ENCODE measurements around the gene KRTAP5-6. TPM values are rescaled to one million over a fixed set of nuclear protein-coding genes. Genes with fewer than 3 reads are reported as not detected.

Gene KRTAP5-6
- total RNA-seq, 1 donor from 2014 or later, result not detected

DNA sequence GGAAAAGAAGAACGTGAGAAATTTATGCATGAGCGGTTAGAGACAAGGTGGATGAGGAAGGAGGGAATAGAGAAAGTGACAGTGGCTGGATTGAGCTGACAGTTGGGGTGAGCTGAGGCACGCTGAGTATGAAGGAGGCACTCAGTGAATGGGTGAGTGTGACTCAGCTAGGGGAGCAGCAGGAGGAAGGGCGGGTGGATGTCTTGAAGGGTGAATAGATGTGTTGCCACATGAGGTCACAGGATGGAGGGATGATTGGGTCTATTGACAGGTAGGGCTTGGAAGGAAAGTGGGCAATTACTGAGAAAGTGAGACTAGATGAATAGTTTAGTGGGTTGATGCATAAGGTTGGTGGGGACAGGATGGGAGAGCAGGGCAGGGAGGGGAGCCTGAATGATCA lies 45.4 kb downstream of the KRTAP5-6 start:
- Mint-ChIP-seq H3K9me3 (ENCODE audit: unreplicated experiment) (peaks cover 12% of the 10 kb centered on the region), H3K27ac (ENCODE audit: unreplicated experiment) (no peak overlapping the region), H3K36me3 (ENCODE audit: unreplicated experiment) (peaks cover 12% of the 10 kb centered on the region), H3K4me1 (ENCODE audit: unreplicated experiment) (peaks cover 7% of the 10 kb centered on the region), H3K27me3 (ENCODE audit: unreplicated experiment) (peaks cover 16% of the 10 kb centered on the region), H3K4me3 (ENCODE audit: unreplicated experiment) (no peak overlapping the region)
- TF ChIP-seq, protein P1, sequence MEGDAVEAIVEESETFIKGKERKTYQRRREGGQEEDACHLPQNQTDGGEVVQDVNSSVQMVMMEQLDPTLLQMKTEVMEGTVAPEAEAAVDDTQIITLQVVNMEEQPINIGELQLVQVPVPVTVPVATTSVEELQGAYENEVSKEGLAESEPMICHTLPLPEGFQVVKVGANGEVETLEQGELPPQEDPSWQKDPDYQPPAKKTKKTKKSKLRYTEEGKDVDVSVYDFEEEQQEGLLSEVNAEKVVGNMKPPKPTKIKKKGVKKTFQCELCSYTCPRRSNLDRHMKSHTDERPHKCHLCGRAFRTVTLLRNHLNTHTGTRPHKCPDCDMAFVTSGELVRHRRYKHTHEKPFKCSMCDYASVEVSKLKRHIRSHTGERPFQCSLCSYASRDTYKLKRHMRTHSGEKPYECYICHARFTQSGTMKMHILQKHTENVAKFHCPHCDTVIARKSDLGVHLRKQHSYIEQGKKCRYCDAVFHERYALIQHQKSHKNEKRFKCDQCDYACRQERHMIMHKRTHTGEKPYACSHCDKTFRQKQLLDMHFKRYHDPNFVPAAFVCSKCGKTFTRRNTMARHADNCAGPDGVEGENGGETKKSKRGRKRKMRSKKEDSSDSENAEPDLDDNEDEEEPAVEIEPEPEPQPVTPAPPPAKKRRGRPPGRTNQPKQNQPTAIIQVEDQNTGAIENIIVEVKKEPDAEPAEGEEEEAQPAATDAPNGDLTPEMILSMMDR (IDR thresholded peaks at IDR 0.05), result no peak
- DNase-seq (ENCODE audit: extremely low spot score, unreplicated experiment), result no peak

DNA sequence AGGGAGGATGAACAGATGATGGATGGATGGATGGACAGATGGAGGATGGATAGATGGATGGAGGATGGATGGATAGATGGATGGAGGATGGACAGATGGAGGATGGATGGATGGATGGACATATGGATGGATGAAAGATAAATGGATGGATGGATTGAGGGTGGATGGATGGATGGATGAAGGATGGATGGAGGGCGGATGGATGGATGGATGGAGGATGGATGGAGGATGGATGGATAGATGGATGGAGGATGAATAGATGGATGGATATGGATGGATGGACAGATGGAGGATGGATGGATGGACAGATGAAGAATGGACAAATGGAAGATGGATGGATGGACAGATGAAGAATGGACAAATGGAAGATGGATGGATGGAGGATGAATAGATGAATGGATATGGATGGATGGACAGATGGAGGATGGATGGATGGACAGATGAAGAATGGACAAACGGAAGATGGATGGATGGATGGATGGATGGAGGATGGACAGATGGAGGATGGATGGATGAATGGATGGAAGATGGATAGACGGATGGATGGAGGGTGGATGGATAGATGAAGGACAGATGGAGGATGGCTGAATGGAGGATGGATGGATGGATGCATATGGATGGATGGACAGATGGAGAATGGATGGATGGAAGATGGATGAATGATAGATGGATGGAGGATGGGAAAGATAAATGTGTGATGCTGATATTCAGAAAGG lies 46.0 kb downstream of the KRTAP5-6 start:
- no peak overlapping the region for H3K27ac Mint-ChIP-seq (ENCODE audit: unreplicated experiment)
- no peak overlapping the region for H3K4me3 Mint-ChIP-seq (ENCODE audit: unreplicated experiment)
- peaks cover 16% of the 10 kb centered on the region for H3K36me3 Mint-ChIP-seq (ENCODE audit: unreplicated experiment)
- peaks cover 10% of the 10 kb centered on the region for H3K4me1 Mint-ChIP-seq (ENCODE audit: unreplicated experiment)
- no peak for DNase-seq (ENCODE audit: extremely low spot score, unreplicated experiment)
- peaks cover 14% of the 10 kb centered on the region for H3K27me3 Mint-ChIP-seq (ENCODE audit: unreplicated experiment)
- peaks cover 5% of the 10 kb centered on the region for H3K9me3 Mint-ChIP-seq (ENCODE audit: unreplicated experiment)
- TF ChIP-seq, protein P1 (IDR thresholded peaks at IDR 0.05), result no peak

DNA sequence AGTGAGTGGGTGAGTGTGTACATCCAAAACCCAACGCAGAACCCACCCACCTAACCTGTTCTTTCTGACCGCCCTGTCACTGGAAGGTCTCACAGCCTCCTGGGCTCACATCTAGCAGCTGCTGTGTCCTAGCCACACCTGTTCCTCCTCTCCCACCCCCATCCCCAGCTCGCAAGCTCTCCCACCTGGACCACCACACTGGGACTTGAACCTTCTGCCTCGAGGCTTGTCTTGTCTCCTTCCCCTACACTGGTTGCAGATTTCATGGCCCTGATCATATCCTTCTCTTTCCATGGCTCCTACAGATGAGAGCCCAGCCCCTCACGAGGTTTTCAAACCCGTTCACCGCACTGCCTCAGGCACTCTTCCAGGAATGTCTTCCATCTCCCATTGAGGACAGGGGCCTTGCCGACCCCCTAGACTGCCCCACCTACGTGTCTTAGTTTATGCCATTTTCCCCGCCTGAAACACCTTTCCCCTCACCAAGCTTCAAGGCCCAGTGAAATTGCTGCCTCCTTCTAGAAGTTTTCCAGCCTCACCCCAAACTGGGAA lies 46.7 kb downstream of the KRTAP5-6 start:
- Mint-ChIP-seq H3K4me1 (ENCODE audit: unreplicated experiment) (peaks cover 10% of the 10 kb centered on the region), H3K9me3 (ENCODE audit: unreplicated experiment) (no peaks in the 10 kb centered on the region), H3K27ac (ENCODE audit: unreplicated experiment) (no peak overlapping the region), H3K27me3 (ENCODE audit: unreplicated experiment) (peaks cover 11% of the 10 kb centered on the region), H3K4me3 (ENCODE audit: unreplicated experiment) (no peak overlapping the region), H3K36me3 (ENCODE audit: unreplicated experiment) (peaks cover 16% of the 10 kb centered on the region)
- TF ChIP-seq, protein P1 (IDR thresholded peaks at IDR 0.05), result no peak
- DNase-seq (ENCODE audit: extremely low spot score, unreplicated experiment), result no peak

DNA sequence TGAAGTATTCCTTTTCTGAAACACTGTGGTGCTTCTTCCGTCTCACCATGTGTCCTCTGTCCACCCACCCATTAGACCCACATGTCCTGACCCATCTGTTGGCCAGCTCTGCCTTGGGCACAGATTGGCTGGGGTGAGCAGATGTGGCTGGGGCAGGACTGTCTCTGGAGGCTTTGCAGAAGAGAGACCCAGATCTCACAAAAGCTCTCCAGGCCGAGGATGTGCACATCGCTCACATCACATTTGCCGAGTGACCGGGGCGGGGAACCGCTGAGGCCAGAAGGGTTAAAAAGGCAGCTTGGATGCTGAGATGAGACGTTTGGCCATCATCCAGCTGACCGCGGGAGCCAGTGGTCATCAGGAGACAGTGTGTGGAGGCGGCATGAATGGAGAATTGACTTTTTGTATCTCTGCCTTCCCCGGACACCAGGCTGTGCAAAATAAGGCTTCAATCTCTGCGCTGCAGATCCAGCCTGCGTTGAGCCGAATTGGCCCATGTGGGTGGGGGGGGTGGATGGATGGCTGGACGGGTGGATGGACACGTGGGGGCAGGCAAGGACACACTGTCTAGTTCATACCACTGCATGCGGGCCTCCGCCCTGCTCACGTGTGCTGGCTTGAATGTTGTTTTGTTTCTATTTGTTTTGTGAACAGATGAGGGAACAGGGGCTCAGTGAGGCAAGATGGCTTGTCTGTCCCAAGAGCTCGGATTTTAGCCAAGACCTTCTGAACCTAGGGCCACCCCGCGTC lies 47.3 kb downstream of the KRTAP5-6 start:
- Mint-ChIP-seq H3K4me1 (ENCODE audit: unreplicated experiment) (peaks cover 10% of the 10 kb centered on the region), H3K9me3 (ENCODE audit: unreplicated experiment) (no peaks in the 10 kb centered on the region), H3K4me3 (ENCODE audit: unreplicated experiment) (no peak overlapping the region), H3K27me3 (ENCODE audit: unreplicated experiment) (peaks cover 7% of the 10 kb centered on the region), H3K36me3 (ENCODE audit: unreplicated experiment) (peaks cover 16% of the 10 kb centered on the region), H3K27ac (ENCODE audit: unreplicated experiment) (no peak overlapping the region)
- no peak for DNase-seq (ENCODE audit: extremely low spot score, unreplicated experiment)
- TF ChIP-seq, protein P1 (IDR thresholded peaks at IDR 0.05), result no peak

Measured in osteocyte (in vitro differentiated cells).